B cell (primary cell): ENCODE results near the gene HS6ST3. TPM values are rescaled to one million over a fixed set of nuclear protein-coding genes. Genes with fewer than 3 reads are reported as not detected.

ENCODE experiments used
- ATAC-seq: fragments of 200-7000 bp; cut with Tn5 transposase; one replicate; pipeline ENCODE4 v1.10.0; 2021; ENCODE audit warnings: low read depth, mild to moderate bottlenecking, moderate number of reproducible peaks, moderate library complexity
- CTCF ChIA-PET: fragments of 350-600 bp; sonication (Branson Sonifier 250); formaldehyde crosslinking; loops from one replicate; lab custom pipeline; 2021; ENCODE audit warnings: antibody characterized with exemption, inconsistent platforms; lab: Charles Lee
- POLR2A ChIA-PET: fragments of 350-600 bp; sonication (Branson Sonifier 250); formaldehyde crosslinking; loops from one replicate; lab custom pipeline; 2021; ENCODE audit warnings: antibody characterized with exemption; lab: Charles Lee
- DNase-seq: peaks from one replicate; pipeline ENCODE4 v3.0.0; 2013
- H2AFZ ChIP-seq: 2 replicates; pipeline ENCODE4 v1.6.1; 2012; ENCODE audit warnings: mild to moderate bottlenecking, low read depth, low read length; ENCODE audit not compliant: insufficient read depth, poor library complexity, severe bottlenecking
- H3K27ac ChIP-seq, 2 donors: 1 replicate in 1 of 2; 2 replicates in 1 of 2; pipeline ENCODE4 v1.5.1; 2012 to 2013; ENCODE audit warnings: low read length in 2 of 2, mild to moderate bottlenecking in 2 of 2, moderate library complexity in 1 of 2
- H3K27me3 ChIP-seq, 4 experiments: fragments of 200-600 bp in 1 of 4; sonication (generic) in 1 of 4; replicated peaks in 1 of 4; 1 replicate in 2 of 4; 2 replicates in 2 of 4; pipeline versions ENCODE4 v1.6.1 to v1.7.0; 2013 to 2016; ENCODE audit warnings: low read length in 3 of 4, mild to moderate bottlenecking in 2 of 4, mixed read lengths in 1 of 4, moderate library complexity in 1 of 4; ENCODE audit not compliant: insufficient read depth in 4 of 4, control insufficient read depth in 3 of 4; ENCODE audit errors: control extremely low read depth in 1 of 4
- H3K36me3 ChIP-seq, 2 experiments: replicated peaks in 1 of 2; 1 replicate in 1 of 2; 2 replicates in 1 of 2; pipeline versions ENCODE4 v1.6.1 to v1.7.1; 2013; ENCODE audit warnings: low read length in 1 of 2; ENCODE audit not compliant: insufficient read depth in 2 of 2, control insufficient read depth in 1 of 2; ENCODE audit errors: control extremely low read depth in 1 of 2, extremely low read depth in 1 of 2
- H3K4me1 ChIP-seq, 2 donors: fragments of 200-600 bp in 1 of 2; sonication (generic) in 1 of 2; 1 replicate in 1 of 2; 2 replicates in 1 of 2; pipeline versions ENCODE4 v1.5.1 to v1.6.1; 2013 to 2017; ENCODE audit warnings: low read length in 2 of 2; ENCODE audit not compliant: control insufficient read depth in 2 of 2, insufficient read depth in 2 of 2
- H3K4me2 ChIP-seq: replicated peaks from 2 replicates; pipeline ENCODE3; 2012; ENCODE audit warnings: mild to moderate bottlenecking, low read depth, low read length; ENCODE audit not compliant: poor library complexity, severe bottlenecking
- H3K4me3 ChIP-seq, 5 experiments: fragments of 200-600 bp in 1 of 5; sonication (generic) in 1 of 5; 1 replicate in 3 of 5; 2 replicates in 2 of 5; pipeline versions ENCODE4 v1.5.1 to v1.7.0; 2011 to 2016; ENCODE audit warnings: low read length in 4 of 5, mild to moderate bottlenecking in 4 of 5, low read depth in 2 of 5, control low read depth in 1 of 5, moderate library complexity in 1 of 5; ENCODE audit not compliant: insufficient read depth in 1 of 5; ENCODE audit errors: control extremely low read depth in 1 of 5, extremely low read depth in 1 of 5
- H3K79me2 ChIP-seq: fragments of 200-600 bp; sonication (generic); one replicate; pipeline ENCODE4 v1.6.0; 2016; ENCODE audit warnings: low read length; ENCODE audit not compliant: control insufficient read depth, insufficient read depth
- H3K9ac ChIP-seq: fragments of 200-600 bp; sonication (generic); 2 replicates; pipeline ENCODE4 v1.6.1; 2017; ENCODE audit warnings: mild to moderate bottlenecking, low read length, moderate library complexity
- H3K9me3 ChIP-seq, 3 donors: one replicate each; pipeline versions ENCODE4 v1.6.1 to v1.7.1; 2013; ENCODE audit warnings: low read length in 2 of 3; ENCODE audit not compliant: control insufficient read depth in 2 of 3, insufficient read depth in 1 of 3; ENCODE audit errors: control extremely low read depth in 1 of 3
- H4K20me1 ChIP-seq: 2 replicates; pipeline ENCODE4 v1.6.0; 2012; ENCODE audit warnings: mild to moderate bottlenecking, low read length; ENCODE audit not compliant: insufficient read depth, control insufficient read depth, poor library complexity, severe bottlenecking
- H3K27ac Mint-ChIP-seq: one replicate; pipeline ENCODE4 v1.8.0; 2021; ENCODE audit warnings: mixed read lengths
- H3K27me3 Mint-ChIP-seq: one replicate; pipeline ENCODE4 v1.8.0; 2021; ENCODE audit warnings: mixed read lengths
- H3K4me1 Mint-ChIP-seq: one replicate; pipeline ENCODE4 v1.8.0; 2021; ENCODE audit warnings: mixed read lengths
- H3K4me3 Mint-ChIP-seq: one replicate; pipeline ENCODE4 v1.8.0; 2021; ENCODE audit warnings: mixed read lengths
- H3K9me3 Mint-ChIP-seq: one replicate; pipeline ENCODE4 v1.8.0; 2022; ENCODE audit warnings: mixed read lengths; ENCODE audit not compliant: insufficient read depth
- EZH2 ChIP-seq: IDR thresholded peaks from 2 replicates; pipeline ENCODE4 v1.6.1; 2012; ENCODE audit warnings: borderline replicate concordance, low read depth, mild to moderate bottlenecking, moderate library complexity, low read length; ENCODE audit not compliant: insufficient read depth, poor library complexity, severe bottlenecking
- WGBS: methylation state at CpG from one replicate; pipeline ENCODE4 v1.1.5; 2013; ENCODE audit warnings: missing lambda C conversion rate; ENCODE audit not compliant: insufficient coverage; 5-methylcytosine and 5-hydroxymethylcytosine counted together
- intact Hi-C: fragments of 100-400 bp; cut with micrococcal nuclease; formaldehyde crosslinking; loops from one replicate; pipeline ENCODE4 v1.10.0; 2022
- polyA plus RNA-seq: library from polyadenylated mRNA; depleted of rRNA; stranded (reverse); fragments of >200 nt; gene quantifications from 2 replicates; pipeline ENCODE4 v1.2.3, GENCODE V29; 2012
- total RNA-seq, 2 donors: library from RNA; stranded (reverse); fragments of 120-200 nt in 1 of 2; gene quantifications; 1 replicate in 1 of 2; 2 replicates in 1 of 2; pipeline versions ENCODE4 v1.2.3 to v1.2.4, GENCODE V29; 2013 to 2022
- TF ChIP-seq, protein P1 (sequence below): fragments of 200-600 bp; IDR thresholded peaks from one replicate; pipeline ENCODE4 v1.8.0; 2022; ENCODE audit warnings: antibody characterized with exemption, mild to moderate bottlenecking

HS6ST3 gene
- total and polyA plus RNA-seq, 2 donors (not counting 1 experiment from before 2014, with no cell fraction given), result not detected

DNA sequence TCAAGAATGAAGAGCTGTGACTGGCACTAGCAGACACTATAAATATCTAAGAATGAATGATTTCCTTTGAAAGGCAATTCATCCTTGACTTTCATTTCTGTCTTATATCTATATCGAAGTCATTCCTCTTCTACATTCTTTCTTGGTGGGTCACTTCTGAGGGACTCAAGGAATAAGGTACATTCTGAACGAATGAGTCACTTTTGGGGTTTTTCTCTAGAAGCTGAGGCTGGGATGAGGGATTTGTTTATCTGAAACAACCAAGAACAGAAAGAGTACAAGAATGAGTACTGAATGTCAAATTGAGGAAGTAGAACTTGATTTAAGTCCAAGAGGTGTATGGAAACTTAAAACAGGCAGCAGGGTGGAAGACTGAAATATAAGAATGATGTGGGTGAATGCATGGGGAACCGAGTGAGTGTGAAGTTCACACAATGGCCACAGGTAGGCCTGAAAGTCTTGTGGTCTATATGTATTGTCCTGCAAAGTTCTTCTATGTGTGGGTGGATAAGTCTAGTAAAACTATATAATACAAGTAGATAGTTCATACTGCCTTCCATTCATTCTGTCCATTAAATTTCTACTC, 560.5 kb downstream of the HS6ST3 start:
- intact Hi-C loops, result no loop called here
- H3K9ac ChIP-seq, result no peak overlapping the region
- Mint-ChIP-seq H3K4me1 (no peaks in the 10 kb centered on the region), H3K27me3 (no peaks in the 10 kb centered on the region), H3K4me3 (no peak overlapping the region), H3K9me3 (no peaks in the 10 kb centered on the region), H3K27ac (no peak overlapping the region)
- ATAC-seq, result no peak
- H3K27ac ChIP-seq, result no peak overlapping the region
- no peaks in the 10 kb centered on the region for H4K20me1 ChIP-seq
- H3K36me3 ChIP-seq, result no peaks in the 10 kb centered on the region
- H3K9me3 ChIP-seq, result no peaks in the 10 kb centered on the region
- H3K4me1 ChIP-seq, result no peaks in the 10 kb centered on the region
- H3K27me3 ChIP-seq, result no peaks in the 10 kb centered on the region
- H3K79me2 ChIP-seq, result no peaks in the 10 kb centered on the region
- WGBS, result 0% methylated on average over 1 of the region's 3 CpGs
- ChIA-PET CTCF (no interaction called here), POLR2A (no interaction called here)
- TF ChIP-seq, protein P1, sequence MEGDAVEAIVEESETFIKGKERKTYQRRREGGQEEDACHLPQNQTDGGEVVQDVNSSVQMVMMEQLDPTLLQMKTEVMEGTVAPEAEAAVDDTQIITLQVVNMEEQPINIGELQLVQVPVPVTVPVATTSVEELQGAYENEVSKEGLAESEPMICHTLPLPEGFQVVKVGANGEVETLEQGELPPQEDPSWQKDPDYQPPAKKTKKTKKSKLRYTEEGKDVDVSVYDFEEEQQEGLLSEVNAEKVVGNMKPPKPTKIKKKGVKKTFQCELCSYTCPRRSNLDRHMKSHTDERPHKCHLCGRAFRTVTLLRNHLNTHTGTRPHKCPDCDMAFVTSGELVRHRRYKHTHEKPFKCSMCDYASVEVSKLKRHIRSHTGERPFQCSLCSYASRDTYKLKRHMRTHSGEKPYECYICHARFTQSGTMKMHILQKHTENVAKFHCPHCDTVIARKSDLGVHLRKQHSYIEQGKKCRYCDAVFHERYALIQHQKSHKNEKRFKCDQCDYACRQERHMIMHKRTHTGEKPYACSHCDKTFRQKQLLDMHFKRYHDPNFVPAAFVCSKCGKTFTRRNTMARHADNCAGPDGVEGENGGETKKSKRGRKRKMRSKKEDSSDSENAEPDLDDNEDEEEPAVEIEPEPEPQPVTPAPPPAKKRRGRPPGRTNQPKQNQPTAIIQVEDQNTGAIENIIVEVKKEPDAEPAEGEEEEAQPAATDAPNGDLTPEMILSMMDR, result no peak
- no peak for TF ChIP-seq EZH2
- no peak overlapping the region for H3K4me2 ChIP-seq
- H3K4me3 ChIP-seq, result no peak overlapping the region
- no peak overlapping the region for H2AFZ ChIP-seq
- no peak for DNase-seq

DNA sequence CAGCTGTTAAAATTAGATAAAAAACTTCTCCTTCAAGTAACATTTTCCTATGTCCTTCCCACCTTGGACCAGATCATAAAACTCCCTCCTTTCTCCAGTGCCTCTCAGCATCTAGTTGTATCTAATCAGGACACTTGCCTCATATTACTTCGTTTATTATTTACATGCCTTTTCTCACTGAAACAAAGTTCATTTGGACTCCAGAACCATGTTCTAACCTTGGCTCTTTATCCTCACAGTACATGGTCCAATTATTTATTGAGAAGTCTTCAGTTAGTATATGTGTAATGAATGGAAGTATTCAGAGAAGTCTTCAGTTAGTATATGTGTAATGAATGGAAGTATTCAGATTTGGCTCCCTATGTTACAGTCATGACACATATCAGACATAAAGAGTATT, 561.7 kb downstream of the HS6ST3 start:
- H3K9ac ChIP-seq, result no peak overlapping the region
- DNase-seq, result no peak
- no peaks in the 10 kb centered on the region for H4K20me1 ChIP-seq
- H3K27me3 Mint-ChIP-seq, result no peaks in the 10 kb centered on the region
- intact Hi-C loops, result no loop called here
- no CpG with 5 or more reads among the region's 1 CpG for WGBS
- ChIA-PET POLR2A (no interaction called here), CTCF (no interaction called here)
- TF ChIP-seq, protein P1, result no peak
- TF ChIP-seq EZH2, result no peak
- H3K4me2 ChIP-seq, result no peak overlapping the region
- no peak overlapping the region for H2AFZ ChIP-seq
- no peaks in the 10 kb centered on the region for H3K4me1 Mint-ChIP-seq
- no peaks in the 10 kb centered on the region for H3K9me3 Mint-ChIP-seq
- ATAC-seq, result no peak
- H3K4me3 ChIP-seq, result no peak overlapping the region
- no peak overlapping the region for H3K4me3 Mint-ChIP-seq
- H3K27ac Mint-ChIP-seq, result no peak overlapping the region
- no peaks in the 10 kb centered on the region for H3K27me3 ChIP-seq
- H3K36me3 ChIP-seq, result no peaks in the 10 kb centered on the region
- H3K4me1 ChIP-seq, result no peaks in the 10 kb centered on the region
- no peaks in the 10 kb centered on the region for H3K9me3 ChIP-seq
- no peak overlapping the region for H3K27ac ChIP-seq
- H3K79me2 ChIP-seq, result no peaks in the 10 kb centered on the region
